Panc1 (cell line): Measurements from ENCODE around the gene ABTB2.

ENCODE experiments used
- CTCF ChIP-seq: fragments of 450-650 bp; IDR thresholded peaks from 2 replicates; pipeline ENCODE4 v1.5.1; 2017; ENCODE audit warnings: mild to moderate bottlenecking
- POLR2AphosphoS5 ChIP-seq: IDR thresholded peaks from 2 replicates; pipeline ENCODE4 v1.6.1; 2012; ENCODE audit warnings: mild to moderate bottlenecking, low read depth, low read length, moderate library complexity
- REST ChIP-seq, 2 experiments: IDR thresholded peaks; 2 replicates each; pipeline ENCODE4 v1.6.1; 2011 to 2012; ENCODE audit warnings: low read depth in 2 of 2, control low read depth in 1 of 2, low read length in 1 of 2, mild to moderate bottlenecking in 1 of 2, moderate library complexity in 1 of 2; ENCODE audit not compliant: insufficient read depth in 1 of 2
- TCF7L2 ChIP-seq: IDR thresholded peaks from 2 replicates; pipeline ENCODE4 v1.6.1; 2011; ENCODE audit warnings: mild to moderate bottlenecking, low read depth, low read length, inconsistent platforms

- TF ChIP-seq CTCF (no peak), REST (IDR thresholded peaks at IDR 0.05; ENCODE audit: insufficient read depth in 1 of 2, low read depth in 2 of 2, low read length in 1 of 2) (no peak), POLR2AphosphoS5 (no peak), TCF7L2 (no peak)
Measured at GRCh38 chr11:34168642-34169420, 189.0 kb downstream of the ABTB2 start.
